AG04449 (cell line): ENCODE results near the gene CCPG1.
"Not testable (repeated sequence)": the region's sequence is repeated elsewhere in the genome, so short reads cannot be mapped to it uniquely, and the experiment has no call there.

ENCODE experiments used
- CTCF ChIA-PET: fragments of 350-600 bp; formaldehyde crosslinking; extraction: SDS; loops from one replicate; lab custom pipeline; 2021; ENCODE audit warnings: antibody characterized with exemption; lab: Yijun Ruan, JAX
- POLR2A ChIA-PET: fragments of 400-600, 350-600 bp; formaldehyde crosslinking; extraction: SDS; loops from one replicate; lab custom pipeline; 2020; ENCODE audit warnings: antibody characterized with exemption, inconsistent platforms; lab: Yijun Ruan, JAX
- DNase-seq: peaks from one replicate; pipeline ENCODE4 v3.0.0-alpha.2; 2010; ENCODE audit warnings: low read depth, low spot score
- H3K4me3 ChIP-seq: 2 replicates; pipeline ENCODE4 v1.5.1; 2011; ENCODE audit warnings: low read depth, mild to moderate bottlenecking, control low read depth, low read length
- TF ChIP-seq, protein P1 (sequence below): IDR thresholded peaks from one replicate; pipeline ENCODE4 v1.5.1; 2011; ENCODE audit warnings: mild to moderate bottlenecking, moderate library complexity, low read length, control low read depth, inconsistent platforms; ENCODE audit not compliant: insufficient read depth; ENCODE audit errors: missing control alignments

The CCPG1 gene, protein sequence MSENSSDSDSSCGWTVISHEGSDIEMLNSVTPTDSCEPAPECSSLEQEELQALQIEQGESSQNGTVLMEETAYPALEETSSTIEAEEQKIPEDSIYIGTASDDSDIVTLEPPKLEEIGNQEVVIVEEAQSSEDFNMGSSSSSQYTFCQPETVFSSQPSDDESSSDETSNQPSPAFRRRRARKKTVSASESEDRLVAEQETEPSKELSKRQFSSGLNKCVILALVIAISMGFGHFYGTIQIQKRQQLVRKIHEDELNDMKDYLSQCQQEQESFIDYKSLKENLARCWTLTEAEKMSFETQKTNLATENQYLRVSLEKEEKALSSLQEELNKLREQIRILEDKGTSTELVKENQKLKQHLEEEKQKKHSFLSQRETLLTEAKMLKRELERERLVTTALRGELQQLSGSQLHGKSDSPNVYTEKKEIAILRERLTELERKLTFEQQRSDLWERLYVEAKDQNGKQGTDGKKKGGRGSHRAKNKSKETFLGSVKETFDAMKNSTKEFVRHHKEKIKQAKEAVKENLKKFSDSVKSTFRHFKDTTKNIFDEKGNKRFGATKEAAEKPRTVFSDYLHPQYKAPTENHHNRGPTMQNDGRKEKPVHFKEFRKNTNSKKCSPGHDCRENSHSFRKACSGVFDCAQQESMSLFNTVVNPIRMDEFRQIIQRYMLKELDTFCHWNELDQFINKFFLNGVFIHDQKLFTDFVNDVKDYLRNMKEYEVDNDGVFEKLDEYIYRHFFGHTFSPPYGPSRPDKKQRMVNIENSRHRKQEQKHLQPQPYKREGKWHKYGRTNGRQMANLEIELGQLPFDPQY

DNA sequence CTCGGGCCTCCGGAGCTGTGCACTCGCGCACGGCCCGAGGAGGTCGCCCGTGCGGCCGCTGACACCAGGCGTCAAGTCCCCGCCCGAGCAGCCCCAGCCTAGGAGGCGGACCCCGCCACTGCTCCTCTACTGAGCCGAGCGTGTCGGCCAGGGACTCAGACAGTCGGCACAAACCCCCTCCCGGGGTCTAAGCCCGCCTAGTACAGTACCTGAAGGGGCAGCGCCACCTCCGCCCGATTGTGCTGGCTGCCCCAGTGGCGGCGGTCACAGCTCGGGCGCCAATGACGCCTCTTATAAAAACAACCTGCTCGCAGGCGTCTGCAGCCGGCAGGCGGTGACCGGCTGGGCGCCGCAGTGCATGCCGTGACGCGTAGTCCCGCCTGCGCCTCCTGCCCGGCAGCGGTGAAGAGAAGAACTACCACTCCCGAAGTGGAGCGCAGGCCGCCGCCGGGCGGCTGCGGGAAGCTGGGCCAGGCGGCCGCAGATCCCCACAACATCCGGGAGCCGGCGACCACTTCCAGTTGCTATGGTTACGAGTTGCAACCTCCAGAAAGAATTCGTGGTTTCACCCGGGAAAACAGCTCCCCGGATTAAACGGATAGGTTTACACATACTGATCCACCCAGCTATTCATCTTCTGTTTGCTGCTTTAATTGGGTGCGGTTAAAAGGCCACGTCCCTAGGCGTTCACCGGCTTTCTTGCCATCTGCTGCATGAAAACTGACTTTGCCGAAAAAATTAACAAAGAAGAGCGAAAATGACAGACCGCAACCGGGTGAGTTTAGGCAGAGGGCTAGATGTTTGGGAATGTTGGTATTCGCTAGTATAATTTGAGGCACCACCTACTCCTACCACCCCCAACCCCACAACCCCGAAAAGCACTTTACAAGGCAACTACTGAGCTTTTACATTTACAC, at the start of gene CCPG1, which contains the start of gene PIERCE2:
Gene CCPG1, minus strand, starts transcription at position 348 of the 917 bp plus-strand sequence. CDS start 18,935 bp downstream, outside the sequence.
Gene PIERCE2, plus strand, starts transcription at position 484 of the 917 bp plus-strand sequence. Its CDS starts 274 bp downstream, at position 758.
- TF ChIP-seq, protein P1, sequence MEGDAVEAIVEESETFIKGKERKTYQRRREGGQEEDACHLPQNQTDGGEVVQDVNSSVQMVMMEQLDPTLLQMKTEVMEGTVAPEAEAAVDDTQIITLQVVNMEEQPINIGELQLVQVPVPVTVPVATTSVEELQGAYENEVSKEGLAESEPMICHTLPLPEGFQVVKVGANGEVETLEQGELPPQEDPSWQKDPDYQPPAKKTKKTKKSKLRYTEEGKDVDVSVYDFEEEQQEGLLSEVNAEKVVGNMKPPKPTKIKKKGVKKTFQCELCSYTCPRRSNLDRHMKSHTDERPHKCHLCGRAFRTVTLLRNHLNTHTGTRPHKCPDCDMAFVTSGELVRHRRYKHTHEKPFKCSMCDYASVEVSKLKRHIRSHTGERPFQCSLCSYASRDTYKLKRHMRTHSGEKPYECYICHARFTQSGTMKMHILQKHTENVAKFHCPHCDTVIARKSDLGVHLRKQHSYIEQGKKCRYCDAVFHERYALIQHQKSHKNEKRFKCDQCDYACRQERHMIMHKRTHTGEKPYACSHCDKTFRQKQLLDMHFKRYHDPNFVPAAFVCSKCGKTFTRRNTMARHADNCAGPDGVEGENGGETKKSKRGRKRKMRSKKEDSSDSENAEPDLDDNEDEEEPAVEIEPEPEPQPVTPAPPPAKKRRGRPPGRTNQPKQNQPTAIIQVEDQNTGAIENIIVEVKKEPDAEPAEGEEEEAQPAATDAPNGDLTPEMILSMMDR: peak; percentile 85
- peak; percentile 58 for DNase-seq
- ChIA-PET POLR2A (interaction anchor here (0.6 to 1.4 kb wide), 4 partner anchors 15 to 174 kb away, joined by 3 read pairs; partner anchors contain the start of genes PIGB and PIGBOS1), CTCF (interaction anchor here (0.6 to 4.4 kb wide), 26 partner anchors 9 to 222 kb away, joined by 3 to 38 read pairs (median 4); partner anchors contain the start of genes PIGB, PIGBOS1 and RSL24D1)
- H3K4me3 ChIP-seq: peak within 1 kb of the TSS; percentile 89

DNA sequence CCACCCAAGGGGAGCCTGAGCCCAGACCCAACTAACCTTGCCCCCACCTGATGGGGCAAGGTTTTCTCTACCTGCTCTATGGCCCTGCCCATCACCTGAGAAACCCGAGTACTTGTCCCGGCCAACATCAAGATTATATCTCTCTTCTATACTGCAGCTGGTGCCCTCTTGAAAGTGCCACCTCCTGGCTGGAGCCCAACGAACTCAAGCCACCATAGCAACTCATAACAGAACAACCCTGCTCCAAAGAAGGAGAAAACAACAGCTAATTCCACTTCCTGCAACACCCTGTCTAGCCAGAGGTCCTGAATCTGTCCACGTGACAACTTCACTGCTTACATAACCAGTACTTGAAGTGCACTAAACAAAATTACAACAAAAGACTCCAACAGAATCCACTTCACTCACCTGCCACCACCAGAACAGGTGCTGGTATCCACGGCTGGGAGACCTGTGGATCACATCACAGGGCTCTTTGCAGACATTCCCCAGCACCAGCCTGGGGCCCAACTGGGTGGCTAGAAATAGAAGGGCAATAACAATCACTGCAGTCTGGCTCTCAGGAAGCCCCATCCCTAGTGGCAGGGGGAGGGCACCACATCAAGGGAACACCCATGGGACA, 49.4 kb upstream of the CCPG1 start:
- TF ChIP-seq, protein P1: no peak
- ChIA-PET POLR2A (no interaction called here), CTCF (interaction anchor here (1.5 kb wide), 1 partner anchor 18 kb away, joined by 8 read pairs; no protein-coding TSS in a partner anchor)
- no peak overlapping the region for H3K4me3 ChIP-seq
- no peak for DNase-seq

DNA sequence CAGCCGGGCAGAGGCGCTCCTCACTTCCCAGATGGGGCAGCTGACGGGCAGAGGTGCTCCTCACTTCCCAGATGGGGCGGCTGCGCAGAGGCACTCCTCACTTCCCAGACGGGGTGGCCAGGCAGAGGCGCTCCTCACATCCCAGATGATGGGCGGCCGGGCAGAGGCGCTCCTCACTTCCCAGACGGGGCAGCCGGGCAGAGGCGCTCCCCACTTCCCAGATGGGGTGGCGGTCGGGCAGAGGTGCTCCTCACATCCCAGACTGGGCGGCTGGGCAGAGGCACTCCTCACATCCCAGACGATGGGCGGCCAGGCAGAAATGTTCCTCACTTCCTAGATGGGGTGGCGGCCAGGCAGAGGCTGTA, 38.9 kb upstream of the CCPG1 start:
- POLR2A ChIA-PET, H3K4me3 ChIP-seq: not testable (repeated sequence)

DNA sequence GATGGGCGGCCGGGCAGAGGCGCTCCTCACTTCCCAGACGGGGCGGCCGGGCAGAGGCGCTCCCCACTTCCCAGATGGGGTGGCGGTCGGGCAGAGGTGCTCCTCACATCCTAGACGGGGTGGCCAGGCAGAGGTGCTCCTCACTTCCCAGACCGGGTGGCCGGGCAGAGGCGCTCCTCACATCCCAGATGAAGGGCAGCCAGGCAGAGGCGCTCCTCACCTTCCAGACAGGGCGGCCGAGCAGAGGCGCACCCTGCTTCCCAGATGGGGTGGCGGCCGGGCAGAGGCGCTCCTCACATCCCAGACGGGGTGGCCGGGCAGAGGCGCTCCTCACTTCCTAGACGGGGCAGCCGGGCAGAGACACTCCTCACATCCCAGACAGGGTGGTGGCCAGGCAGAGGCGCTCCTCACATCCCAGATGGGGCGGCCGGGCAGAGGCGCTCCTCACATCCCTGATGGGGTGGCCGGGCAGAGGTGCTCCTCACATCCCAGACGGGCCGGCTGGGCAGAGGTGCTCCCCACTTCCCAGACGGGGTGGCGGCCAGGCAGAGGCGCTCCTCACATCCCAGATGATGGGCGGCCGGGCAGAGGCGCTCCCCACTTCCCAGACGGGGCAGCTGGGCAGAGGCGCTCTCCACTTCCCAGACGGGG, 38.3 kb upstream of the CCPG1 start:
- H3K4me3 ChIP-seq, CTCF ChIA-PET, POLR2A ChIA-PET, DNase-seq: not testable (repeated sequence)

More for the DNA sequence above, 38.9 kb upstream of the CCPG1 start:
- CTCF ChIA-PET, DNase-seq: not testable (repeated sequence)

DNA sequence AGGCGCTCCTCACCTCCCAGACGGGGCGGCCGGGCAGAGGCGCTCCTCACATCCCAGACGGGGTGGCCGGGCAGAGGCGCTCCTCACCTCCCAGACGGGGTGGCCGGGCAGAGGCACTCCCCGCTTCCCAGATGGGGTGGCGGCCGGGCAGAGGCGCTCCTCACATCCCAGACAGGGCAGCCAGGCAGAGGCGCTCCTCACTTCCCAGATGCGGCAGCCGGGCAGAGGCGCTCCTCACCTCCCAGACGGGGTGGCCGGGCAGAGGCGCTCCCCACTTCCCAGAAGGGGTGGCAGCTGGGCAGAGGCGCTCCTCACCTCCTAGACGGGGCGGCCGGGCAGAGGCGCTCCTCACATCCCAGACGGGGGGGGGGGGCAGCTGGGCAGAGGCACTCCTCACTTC, 37.8 kb upstream of the CCPG1 start:
- CTCF ChIA-PET, H3K4me3 ChIP-seq, POLR2A ChIA-PET, DNase-seq: not testable (repeated sequence)

DNA sequence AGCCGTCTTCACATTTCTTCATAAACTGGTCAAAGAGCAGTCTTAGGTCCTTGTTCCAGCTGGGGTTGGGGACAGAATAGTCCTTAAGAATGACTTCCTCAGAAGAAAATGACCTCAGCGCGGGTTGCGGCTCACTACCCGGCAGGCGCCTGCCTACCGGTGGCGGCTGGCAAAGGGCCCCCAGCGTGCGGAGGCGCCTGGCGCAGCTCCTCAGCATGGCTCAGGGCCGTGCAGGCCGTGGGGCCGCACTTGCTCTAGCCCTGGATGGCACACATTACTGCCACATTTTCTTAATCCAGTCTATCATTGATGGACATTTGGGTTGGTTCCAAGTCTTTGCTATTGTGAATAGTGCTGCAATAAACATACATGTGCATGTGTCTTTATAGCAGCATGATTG, 35.0 kb upstream of the CCPG1 start:
- POLR2A ChIA-PET, DNase-seq, H3K4me3 ChIP-seq: not testable (repeated sequence)
- CTCF ChIA-PET: interaction anchor here (1.0 kb wide), 1 partner anchor 226 kb away, joined by 3 read pairs; no protein-coding TSS in a partner anchor

DNA sequence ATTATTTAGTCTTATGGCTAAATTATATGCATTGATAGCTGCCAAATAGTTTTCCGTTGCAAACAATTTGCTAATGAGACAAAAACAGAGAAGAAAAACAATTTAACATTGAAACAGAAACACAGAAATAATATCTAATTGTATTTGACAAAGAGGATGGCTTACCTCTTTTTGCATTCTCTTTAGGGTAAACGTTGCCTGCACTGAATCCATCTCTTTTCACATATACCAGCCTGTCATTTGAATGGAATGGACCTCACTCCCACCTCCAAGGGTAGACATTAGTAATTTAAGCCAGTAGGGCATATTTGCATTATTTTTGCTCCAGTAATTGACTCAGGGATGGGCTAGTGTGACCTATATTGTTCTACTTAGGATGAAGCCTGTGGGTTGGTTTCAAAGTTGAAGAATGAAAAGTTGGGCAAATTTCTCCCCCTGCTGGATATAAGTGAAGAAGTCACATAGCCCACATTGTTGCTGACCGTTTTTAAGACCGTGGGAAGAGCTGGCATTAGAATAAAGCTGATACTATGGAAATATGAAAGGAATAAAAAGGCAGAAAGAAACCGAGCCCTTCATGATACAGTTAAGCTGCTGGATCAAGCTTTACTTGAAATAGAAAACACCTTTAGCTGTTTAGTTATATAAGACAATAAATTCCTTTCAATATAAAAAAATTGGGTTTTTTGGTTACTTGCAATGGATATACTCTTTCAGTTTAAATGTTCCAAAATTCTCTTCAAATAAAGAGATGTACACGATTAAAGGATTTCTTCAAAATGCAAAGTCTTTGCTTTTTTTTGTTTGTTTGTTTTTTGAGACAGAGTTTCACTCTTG, 27.0 kb upstream of the CCPG1 start:
- CTCF ChIA-PET: interaction anchor here (0.6 to 7.9 kb wide), 37 partner anchors 9 to 261 kb away, joined by 3 to 177 read pairs (median 4); partner anchors contain the start of genes CCPG1, PIERCE2, PIGB and PIGBOS1

More for the DNA sequence above, 27.0 kb upstream of the CCPG1 start:
- TF ChIP-seq, protein P1: peak; percentile 53
- POLR2A ChIA-PET: interaction anchor here (0.6 kb wide), 1 partner anchor 27 kb away, joined by 3 read pairs; the partner anchor contains the start of genes CCPG1 and PIERCE2
- DNase-seq: peak; percentile 7
- H3K4me3 ChIP-seq: no peak overlapping the region
